ENCODE data around the gene VSIG2. TPM values are rescaled to one million over a fixed set of nuclear protein-coding genes. Genes with fewer than 3 reads are reported as not detected.

VSIG2 gene
- total and polyA plus RNA-seq, 10 of the 15 experiments (the other 5 are each of a cell fraction or from before 2014, with no cell fraction given): 0.13 to 0.31 (median 0.15) TPM; not detected in 5

GRCh38 chr11:124799348-124800225 is 47.5 kb upstream of the VSIG2 start:
- intact Hi-C loops (cut with micrococcal nuclease; ENCODE audit: unreplicated experiment) (loop anchor here (2.0 kb wide), 2 partner anchors 37 kb away; partner anchors contain the start of gene ESAM), in situ Hi-C loops (cut with MboI) (no loop called here)
- peak overlapping the region; percentile 94 for H3K27ac ChIP-seq (ENCODE audit: control insufficient read depth, insufficient read depth)
- ChIA-PET SMC1A (ENCODE audit: uncharacterized antibody, unreplicated experiment) (interaction anchor here (0.6 to 8.4 kb wide), 11 partner anchors 10 to 130 kb away, joined by 3 to 83 read pairs (median 5); partner anchors contain the start of gene ESAM), RAD21 (ENCODE audit: unreplicated experiment) (interaction anchor here (0.5 to 3.8 kb wide), 10 partner anchors 32 to 1943 kb away, joined by 3 to 35 read pairs (median 6); partner anchors contain the start of genes ESAM, NRGN, SIAE and SPA17), CTCF (interaction anchor here (0.7 to 11.5 kb wide), 13 partner anchors 10 to 155 kb away, joined by 3 to 272 read pairs (median 6); partner anchors contain the start of gene ESAM), POLR2A (interaction anchor here (0.9 to 2.4 kb wide), 7 partner anchors 9 to 177 kb away, joined by 3 to 9 read pairs (median 3); partner anchors contain the start of gene TBRG1)
- H3K27me3 ChIP-seq (replicated peaks in 1 of 2; ENCODE audit: control insufficient read depth in 2 of 2, insufficient read depth in 2 of 2, low read length in 1 of 2): peaks cover 0 to 1% of the 10 kb centered on the region in 2 experiments; a peak in 1 of 4 replicates
- H3K79me2 ChIP-seq (ENCODE audit: control insufficient read depth, insufficient read depth, low read length): peaks cover 59% of the 10 kb centered on the region
- TF ChIP-seq NBN (IDR thresholded peaks at IDR 0.05) (0 out of 2 replicates have a peak, but pooled peaks have one; percentile 30), SKIL (IDR thresholded peaks at IDR 0.05; ENCODE audit: low read depth, poor library complexity, severe bottlenecking) (no peak), BHLHE40 (IDR thresholded peaks at IDR 0.05; ENCODE audit: borderline replicate concordance in 1 of 2, low read depth in 2 of 2, low read length in 1 of 2) (peak; percentile 28 to 48; a peak in 1 of 4 replicates), ZNF687 (IDR thresholded peaks at IDR 0.05) (0 out of 2 replicates have a peak, but pooled peaks have one; percentile 13), SIN3A (IDR thresholded peaks at IDR 0.05; ENCODE audit: low read depth, low read length) (0 out of 2 replicates have a peak, but pooled peaks have one; percentile 55), MEF2B (IDR thresholded peaks at IDR 0.05; ENCODE audit: partially characterized antibody, poor library complexity, severe bottlenecking) (no peak), LARP7 (IDR thresholded peaks at IDR 0.05) (0 out of 2 replicates have a peak, but pooled peaks have one; percentile 22)
- no peak for DNase-seq (ENCODE audit: low read depth, low spot score)
- H3K4me3 ChIP-seq: peak overlapping the region; percentile 84
- FAIRE-seq: no peak
- H3K4me1 ChIP-seq (ENCODE audit: control insufficient read depth, insufficient read depth, low read length): peaks cover 9% of the 10 kb centered on the region
- H3K9me3 ChIP-seq (replicated peaks; ENCODE audit: control insufficient read depth, insufficient read depth, low read length): no peaks in the 10 kb centered on the region
- H4K20me1 ChIP-seq (ENCODE audit: control insufficient read depth, insufficient read depth): no peaks in the 10 kb centered on the region
- H3K4me2 ChIP-seq (ENCODE audit: control insufficient read depth, insufficient read depth): peak overlapping the region; percentile 92
- no peaks in the 10 kb centered on the region for H3K36me3 ChIP-seq (ENCODE audit: control insufficient read depth in 2 of 2, insufficient read depth in 2 of 2, low read length in 1 of 2)
- peak overlapping the region; percentile 81 for H3K9ac ChIP-seq (ENCODE audit: control insufficient read depth, insufficient read depth, low read length)
- H2AFZ ChIP-seq (ENCODE audit: control insufficient read depth, low read depth, low read length): peak overlapping the region; percentile 76
- BruUV-seq (replicated peaks): no TSS peak
- under 1% methylated on average over 82 of the region's 83 CpGs for WGBS (ENCODE audit: insufficient coverage, insufficient replicate concordance, low lambda C conversion rate, missing lambda C conversion rate)
- peak; percentile 63 for ATAC-seq
